Measurements from ENCODE around the gene DIPK1B. TPM values are rescaled to one million over a fixed set of nuclear protein-coding genes. Genes with fewer than 3 reads are reported as not detected.

DIPK1B gene
- total and polyA plus RNA-seq, 8 donors, result 4.3 to 32.3 (median 6.5) TPM

DNA sequence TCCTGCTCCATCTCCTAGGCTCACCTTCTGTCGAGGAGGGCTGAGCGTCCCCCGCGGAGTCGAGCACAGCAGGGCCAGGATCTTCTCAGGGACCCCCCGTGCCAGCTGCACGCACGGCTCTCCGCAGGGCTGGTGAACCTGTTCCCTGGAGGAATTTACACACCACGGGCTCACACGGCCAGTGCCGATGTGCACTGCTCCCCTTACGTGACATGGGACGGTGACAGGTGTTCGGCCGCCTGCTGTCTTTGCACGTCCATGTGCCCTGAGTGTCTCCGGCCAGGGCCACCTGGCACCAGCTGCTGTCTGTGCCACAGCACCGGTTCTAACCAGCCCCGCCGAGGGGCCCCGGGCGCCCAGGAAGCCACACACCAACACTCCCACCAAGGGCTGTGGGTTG lies 16.4 kb upstream of the DIPK1B start:
- Histone ChIP-seq H3K4me1 (peaks cover 55 to 66% (median 56%) of the 10 kb centered on the region in 3 donors), H3K27ac (peak overlapping the region; percentile 74 to 91 (median 90)), H3K4me3 (no peak overlapping the region), H3K9me3 (no peaks in the 10 kb centered on the region), H3K27me3 (no peaks in the 10 kb centered on the region), H3K36me3 (no peaks in the 10 kb centered on the region)
- DNase-seq (peak; percentile 66 to 93 (median 80)), ATAC-seq (peak; percentile 19 to 44 (median 40)), FAIRE-seq (no peak)
- intact Hi-C loops (cut with DNase I), result no loop called here
- 28 to 34% methylated on average over 23 of the region's 23 CpGs for WGBS, 2 donors
- TF ChIP-seq, protein P1, sequence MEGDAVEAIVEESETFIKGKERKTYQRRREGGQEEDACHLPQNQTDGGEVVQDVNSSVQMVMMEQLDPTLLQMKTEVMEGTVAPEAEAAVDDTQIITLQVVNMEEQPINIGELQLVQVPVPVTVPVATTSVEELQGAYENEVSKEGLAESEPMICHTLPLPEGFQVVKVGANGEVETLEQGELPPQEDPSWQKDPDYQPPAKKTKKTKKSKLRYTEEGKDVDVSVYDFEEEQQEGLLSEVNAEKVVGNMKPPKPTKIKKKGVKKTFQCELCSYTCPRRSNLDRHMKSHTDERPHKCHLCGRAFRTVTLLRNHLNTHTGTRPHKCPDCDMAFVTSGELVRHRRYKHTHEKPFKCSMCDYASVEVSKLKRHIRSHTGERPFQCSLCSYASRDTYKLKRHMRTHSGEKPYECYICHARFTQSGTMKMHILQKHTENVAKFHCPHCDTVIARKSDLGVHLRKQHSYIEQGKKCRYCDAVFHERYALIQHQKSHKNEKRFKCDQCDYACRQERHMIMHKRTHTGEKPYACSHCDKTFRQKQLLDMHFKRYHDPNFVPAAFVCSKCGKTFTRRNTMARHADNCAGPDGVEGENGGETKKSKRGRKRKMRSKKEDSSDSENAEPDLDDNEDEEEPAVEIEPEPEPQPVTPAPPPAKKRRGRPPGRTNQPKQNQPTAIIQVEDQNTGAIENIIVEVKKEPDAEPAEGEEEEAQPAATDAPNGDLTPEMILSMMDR (IDR thresholded peaks at IDR 0.05), result no peak

DNA sequence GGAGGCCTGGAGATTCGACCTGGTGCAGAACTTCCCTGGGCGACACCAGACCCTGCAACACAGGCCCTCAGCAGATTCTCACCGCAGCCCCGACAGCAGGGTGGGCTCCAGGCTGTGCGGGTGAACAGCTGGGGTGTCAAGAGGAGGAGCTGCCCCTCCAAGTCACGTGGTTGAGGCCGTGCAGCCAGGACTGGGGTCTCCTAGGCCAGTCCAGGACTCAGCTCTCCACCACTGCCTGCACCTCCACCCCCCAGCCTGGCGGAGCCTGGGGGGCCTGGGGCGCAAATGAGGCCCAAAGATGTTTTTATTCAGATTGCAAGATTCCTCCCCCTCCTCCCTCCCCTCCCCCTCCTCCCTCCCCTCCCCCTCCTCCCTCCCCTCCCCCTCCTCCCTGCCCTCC lies 15.9 kb upstream of the DIPK1B start:
- TF ChIP-seq, protein P1 (IDR thresholded peaks at IDR 0.05), result no peak
- H3K27me3 ChIP-seq, result no peaks in the 10 kb centered on the region
- intact Hi-C loops (cut with DNase I), result no loop called here
- peaks cover 50 to 61% (median 50%) of the 10 kb centered on the region in 3 donors for H3K4me1 ChIP-seq
- no peaks in the 10 kb centered on the region for H3K36me3 ChIP-seq
- WGBS, 2 donors, result 60 to 76% methylated on average over 9 of the region's 9 CpGs
- FAIRE-seq, result no peak
- no peak overlapping the region for H3K4me3 ChIP-seq
- peak in 5 of 6 donors; percentile 33 to 79 (median 60) for DNase-seq
- no peak for ATAC-seq
- H3K27ac ChIP-seq, result peak overlapping the region; percentile 74 to 91 (median 90)
- H3K9me3 ChIP-seq, result no peaks in the 10 kb centered on the region

DNA sequence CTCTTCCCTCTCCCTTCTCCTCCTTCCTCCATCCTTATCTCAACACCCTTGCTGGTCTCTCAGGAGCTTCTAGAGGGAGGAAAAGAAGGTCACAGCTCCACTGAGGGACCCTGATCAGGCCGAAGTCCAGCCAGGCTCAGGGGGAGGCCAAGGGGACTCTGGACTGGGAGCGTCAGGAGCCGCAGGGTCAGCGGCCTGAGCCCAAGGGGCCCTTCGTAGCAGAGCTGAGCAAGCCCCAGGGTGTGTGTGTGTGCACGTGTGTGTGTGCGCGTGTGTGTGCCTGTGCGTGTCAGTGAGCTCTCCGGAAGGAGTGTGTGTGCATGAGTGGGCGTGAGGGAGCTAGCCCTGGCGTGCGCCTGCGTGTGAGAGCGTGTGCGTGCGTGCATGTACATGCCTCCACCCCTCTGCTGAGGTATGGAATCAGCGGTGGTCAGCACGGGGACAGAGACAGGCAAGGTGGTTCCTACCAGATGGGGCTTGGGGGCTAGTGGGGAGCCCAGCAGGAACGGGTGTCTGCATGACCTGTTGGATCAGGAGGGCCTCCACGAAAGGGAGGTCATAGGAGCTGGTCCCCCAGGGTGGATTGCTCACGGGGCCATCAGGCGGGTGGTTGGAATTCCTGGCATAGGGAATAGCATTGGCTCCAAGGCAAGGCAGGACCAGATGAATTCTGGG lies 15.1 kb upstream of the DIPK1B start:
- Histone ChIP-seq H3K27ac (peak overlapping the region; percentile 43 to 76 (median 58)), H3K27me3 (no peaks in the 10 kb centered on the region), H3K36me3 (no peaks in the 10 kb centered on the region), H3K9me3 (no peaks in the 10 kb centered on the region), H3K4me1 (peaks cover 46 to 59% (median 50%) of the 10 kb centered on the region in 3 donors), H3K4me3 (no peak overlapping the region)
- TF ChIP-seq, protein P1 (IDR thresholded peaks at IDR 0.05), result no peak
- 36 to 49% methylated on average over 23 of the region's 23 CpGs for WGBS, 2 donors
- no peak for ATAC-seq
- peak in 5 of 6 donors; percentile 39 to 75 (median 59) for DNase-seq
- no peak for FAIRE-seq
- intact Hi-C loops (cut with DNase I), result no loop called here

DNA sequence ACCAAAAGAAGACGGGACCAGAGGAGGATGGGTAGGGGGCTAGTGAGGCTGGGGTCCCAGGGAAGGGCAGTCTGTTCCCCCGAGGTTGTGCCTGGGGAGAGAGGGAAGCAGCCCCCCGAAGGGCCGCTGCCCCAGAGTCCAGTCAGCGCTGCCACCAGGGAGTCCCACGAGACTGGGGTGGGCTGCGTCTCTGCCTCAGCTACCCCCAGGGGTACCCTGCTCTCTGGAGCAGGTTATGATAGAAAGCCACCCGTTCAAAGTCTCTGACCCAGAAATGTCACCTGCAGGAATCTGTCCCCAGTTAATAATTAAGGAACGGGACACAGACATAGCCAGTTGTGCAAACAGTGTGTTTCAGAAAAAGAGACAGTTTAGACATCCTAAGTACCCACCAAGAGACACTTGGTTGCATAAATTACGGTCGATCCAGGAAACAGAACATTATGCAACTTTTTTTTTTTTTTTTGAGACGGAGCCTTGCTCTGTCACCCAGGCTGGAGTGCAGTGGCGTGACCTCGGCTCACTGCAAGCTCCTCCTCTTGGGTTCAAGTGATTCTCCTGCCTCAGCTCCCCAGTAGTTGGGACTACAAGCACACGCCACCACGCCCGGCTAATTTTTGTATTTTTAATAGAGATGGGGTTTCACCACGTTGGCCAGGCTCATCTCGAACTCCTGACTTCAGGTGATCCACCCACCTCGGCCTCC lies 14.4 kb upstream of the DIPK1B start:
- ATAC-seq (peak in 3 of 4 donors; percentile 1 to 6 (median 2)), FAIRE-seq (no peak), DNase-seq (peak in 4 of 6 donors; percentile 44 to 57 (median 48))
- peaks cover 43 to 52% (median 50%) of the 10 kb centered on the region in 3 donors for H3K4me1 ChIP-seq
- no peaks in the 10 kb centered on the region for H3K36me3 ChIP-seq
- no peak overlapping the region for H3K4me3 ChIP-seq
- H3K27ac ChIP-seq, result peak overlapping the region; percentile 43 to 76 (median 58)
- TF ChIP-seq, protein P1 (IDR thresholded peaks at IDR 0.05), result no peak
- intact Hi-C loops (cut with DNase I), result no loop called here
- H3K27me3 ChIP-seq, result no peaks in the 10 kb centered on the region
- H3K9me3 ChIP-seq, result no peaks in the 10 kb centered on the region
- 19 to 20% methylated on average over 19 to 20 of the region's 20 CpGs for WGBS, 2 donors

Data from pancreas (tissue), 10 donors.